GM12872 (cell line): ENCODE data around the gene TRRAP.

Experiments
- TF ChIP-seq, protein P1 (sequence below): IDR thresholded peaks from 3 replicates; pipeline ENCODE4 v1.5.1; 2011; ENCODE audit warnings: low read depth, mild to moderate bottlenecking, low read length, moderate library complexity; ENCODE audit not compliant: insufficient read depth

TRRAP gene

DNA sequence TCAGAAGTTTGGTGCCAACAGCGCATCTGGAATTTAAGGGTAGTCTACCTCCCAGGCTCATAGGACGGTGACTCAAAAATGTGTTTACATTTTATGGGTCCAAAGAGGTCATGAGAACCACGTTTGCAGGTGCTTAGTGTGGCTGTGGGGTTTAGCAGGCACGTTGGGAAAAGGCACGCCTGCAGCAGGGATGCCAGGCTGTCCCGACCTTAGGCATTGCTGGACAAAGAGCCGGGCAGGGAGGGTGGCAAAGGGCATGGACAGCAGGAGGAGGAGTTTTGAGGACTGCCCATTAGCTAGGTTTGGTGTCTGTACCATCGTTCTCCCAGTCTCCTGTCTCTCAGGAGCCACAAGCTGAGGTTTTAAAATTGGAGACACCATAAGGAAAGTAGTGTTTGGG is 104.4 kb downstream of the TRRAP start:
- TF ChIP-seq, protein P1, sequence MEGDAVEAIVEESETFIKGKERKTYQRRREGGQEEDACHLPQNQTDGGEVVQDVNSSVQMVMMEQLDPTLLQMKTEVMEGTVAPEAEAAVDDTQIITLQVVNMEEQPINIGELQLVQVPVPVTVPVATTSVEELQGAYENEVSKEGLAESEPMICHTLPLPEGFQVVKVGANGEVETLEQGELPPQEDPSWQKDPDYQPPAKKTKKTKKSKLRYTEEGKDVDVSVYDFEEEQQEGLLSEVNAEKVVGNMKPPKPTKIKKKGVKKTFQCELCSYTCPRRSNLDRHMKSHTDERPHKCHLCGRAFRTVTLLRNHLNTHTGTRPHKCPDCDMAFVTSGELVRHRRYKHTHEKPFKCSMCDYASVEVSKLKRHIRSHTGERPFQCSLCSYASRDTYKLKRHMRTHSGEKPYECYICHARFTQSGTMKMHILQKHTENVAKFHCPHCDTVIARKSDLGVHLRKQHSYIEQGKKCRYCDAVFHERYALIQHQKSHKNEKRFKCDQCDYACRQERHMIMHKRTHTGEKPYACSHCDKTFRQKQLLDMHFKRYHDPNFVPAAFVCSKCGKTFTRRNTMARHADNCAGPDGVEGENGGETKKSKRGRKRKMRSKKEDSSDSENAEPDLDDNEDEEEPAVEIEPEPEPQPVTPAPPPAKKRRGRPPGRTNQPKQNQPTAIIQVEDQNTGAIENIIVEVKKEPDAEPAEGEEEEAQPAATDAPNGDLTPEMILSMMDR: no peak

DNA sequence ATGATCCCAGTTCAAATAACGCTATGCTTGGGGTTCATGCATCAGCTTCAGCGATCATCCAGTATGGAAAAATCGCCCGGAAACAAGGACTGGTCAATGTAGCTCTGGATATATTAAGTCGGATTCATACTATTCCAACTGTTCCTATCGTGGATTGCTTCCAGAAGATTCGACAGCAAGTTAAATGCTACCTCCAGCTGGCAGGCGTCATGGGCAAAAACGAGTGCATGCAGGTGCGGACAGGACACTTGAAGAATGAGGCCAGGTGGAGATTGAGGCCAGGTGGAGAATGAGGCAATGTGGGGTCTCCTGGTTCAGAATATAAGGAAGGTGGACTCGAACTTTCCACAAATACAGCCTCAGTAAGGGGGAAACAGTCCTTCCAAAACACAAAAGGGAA is 105.8 kb downstream of the TRRAP start:
- TF ChIP-seq, protein P1: no peak

DNA sequence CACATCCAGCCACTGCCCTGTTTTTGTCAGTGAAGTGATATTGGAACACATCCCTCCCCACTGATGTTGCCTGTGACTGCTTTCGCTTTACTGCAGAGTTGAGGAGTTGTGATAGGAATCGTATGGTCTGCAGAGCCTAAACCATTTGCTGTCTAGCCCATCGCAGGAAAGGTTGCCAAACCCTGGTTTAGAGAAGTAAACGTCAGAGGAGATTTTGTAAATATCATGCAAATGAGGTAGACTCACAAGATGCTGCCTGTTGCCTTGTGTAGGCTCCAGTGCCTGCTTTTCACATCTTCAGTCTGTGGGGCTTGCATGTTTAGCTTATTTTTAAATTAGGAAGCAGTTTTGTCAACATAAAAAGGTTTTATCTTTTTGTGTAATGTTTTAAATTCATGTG is 107.1 kb downstream of the TRRAP start:
- TF ChIP-seq, protein P1: no peak

DNA sequence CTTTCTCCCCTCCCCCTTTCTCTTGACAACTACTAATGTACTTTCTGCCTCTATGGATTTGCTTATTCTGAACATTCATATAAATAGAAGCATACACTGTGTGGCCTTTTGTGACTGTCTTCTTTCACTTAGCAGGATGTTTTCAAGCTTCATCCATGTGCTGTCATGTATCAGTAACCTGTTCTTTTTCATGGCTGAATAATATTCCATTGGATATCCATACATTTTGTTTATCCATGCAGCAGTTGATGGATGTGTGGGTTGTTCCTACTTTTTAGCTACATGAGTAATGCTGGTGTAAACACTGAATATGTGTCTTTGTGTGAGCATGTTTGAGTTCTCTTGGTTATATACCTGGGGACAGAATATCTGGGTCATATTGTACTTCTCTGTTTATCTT is 107.6 kb downstream of the TRRAP start:
- TF ChIP-seq, protein P1: no peak

DNA sequence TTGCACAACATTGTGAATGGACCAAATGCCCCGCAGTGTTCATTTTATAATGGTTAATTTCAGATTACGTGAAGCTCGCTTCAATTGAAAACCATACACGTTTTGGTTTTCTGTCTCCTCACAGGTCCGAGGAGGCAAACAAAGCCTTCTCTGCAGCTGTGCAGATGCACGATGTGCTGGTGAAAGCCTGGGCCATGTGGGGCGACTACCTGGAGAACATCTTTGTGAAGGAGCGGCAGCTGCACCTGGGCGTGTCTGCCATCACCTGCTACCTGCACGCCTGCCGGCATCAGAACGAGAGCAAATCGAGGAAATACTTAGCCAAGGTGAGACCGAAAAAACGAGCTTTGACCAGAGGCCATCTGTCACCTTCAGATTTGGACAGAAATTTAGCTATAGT is 110.3 kb downstream of the TRRAP start:
- TF ChIP-seq, protein P1: no peak

DNA sequence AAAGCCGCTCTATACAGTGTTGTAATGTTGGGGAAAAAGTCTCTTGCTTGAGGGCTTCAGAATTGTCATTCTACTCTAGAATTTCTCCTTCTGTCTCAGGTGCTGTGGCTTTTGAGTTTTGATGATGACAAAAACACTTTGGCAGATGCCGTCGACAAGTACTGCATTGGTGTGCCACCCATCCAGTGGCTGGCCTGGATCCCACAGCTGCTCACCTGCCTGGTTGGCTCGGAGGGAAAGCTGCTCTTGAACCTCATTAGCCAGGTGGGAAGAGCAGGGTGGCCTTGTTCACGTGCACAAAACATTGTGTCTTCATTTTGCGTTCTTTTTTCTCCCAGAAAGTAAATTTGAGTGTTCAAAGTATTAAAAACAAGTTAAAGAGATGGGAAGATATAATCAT is 112.0 kb downstream of the TRRAP start:
- TF ChIP-seq, protein P1: no peak

DNA sequence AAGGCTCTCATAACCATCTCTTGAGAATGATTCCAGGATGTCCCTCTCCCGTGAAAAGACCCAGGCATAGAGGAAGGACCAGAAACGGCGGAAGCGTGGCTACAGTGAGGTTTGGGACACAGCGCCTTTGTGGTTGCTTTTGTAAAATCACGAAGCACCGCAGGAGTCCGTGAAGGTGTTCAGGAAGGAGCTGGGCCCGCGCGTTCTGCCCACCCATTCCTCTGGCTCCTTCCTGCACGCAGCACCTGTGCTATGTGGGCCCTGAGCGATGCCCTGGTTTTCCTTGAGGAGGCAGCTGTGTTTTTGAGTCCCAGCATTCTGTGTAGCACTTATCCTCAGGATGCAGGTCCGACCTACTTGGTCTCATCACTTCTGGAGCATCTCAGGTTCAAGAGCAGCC is 112.8 kb downstream of the TRRAP start:
- TF ChIP-seq, protein P1: no peak

DNA sequence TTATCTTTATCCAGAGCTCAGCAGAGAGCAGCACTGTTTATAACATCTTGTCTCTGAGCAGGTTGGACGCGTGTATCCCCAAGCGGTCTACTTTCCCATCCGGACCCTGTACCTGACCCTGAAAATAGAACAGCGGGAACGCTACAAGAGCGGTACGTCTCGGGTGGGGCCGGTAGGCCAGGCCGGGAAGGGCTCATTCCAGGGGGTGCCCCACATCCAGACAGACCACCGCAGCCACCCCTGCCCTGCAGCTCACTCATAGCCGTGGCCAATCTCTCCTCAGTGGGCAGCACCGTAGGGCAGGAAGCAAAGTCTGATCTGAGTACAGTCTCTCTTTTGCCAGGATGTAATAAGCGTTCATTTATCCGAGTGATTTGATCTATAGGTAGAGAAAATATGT is 113.7 kb downstream of the TRRAP start:
- TF ChIP-seq, protein P1: no peak
